HEK293T (cell line): ENCODE data around the gene CUEDC1.

Experiments
- BHLHE40 ChIP-seq: fragments of 450-650 bp; IDR thresholded peaks from 2 replicates; pipeline ENCODE4 v1.6.1; 2016; ENCODE audit warnings: mild to moderate bottlenecking, moderate library complexity, borderline replicate concordance
- FOXA1 ChIP-seq: fragments of 450-650 bp; IDR thresholded peaks from 2 replicates; pipeline ENCODE4 v1.6.1; 2016; ENCODE audit warnings: mild to moderate bottlenecking
- FOXK2 ChIP-seq: fragments of 450-650 bp; IDR thresholded peaks from 2 replicates; pipeline ENCODE4 v1.6.1; 2016; ENCODE audit warnings: mild to moderate bottlenecking
- TARDBP ChIP-seq: fragments of 450-650 bp; IDR thresholded peaks from 2 replicates; pipeline ENCODE4 v1.6.1; 2016

DNA sequence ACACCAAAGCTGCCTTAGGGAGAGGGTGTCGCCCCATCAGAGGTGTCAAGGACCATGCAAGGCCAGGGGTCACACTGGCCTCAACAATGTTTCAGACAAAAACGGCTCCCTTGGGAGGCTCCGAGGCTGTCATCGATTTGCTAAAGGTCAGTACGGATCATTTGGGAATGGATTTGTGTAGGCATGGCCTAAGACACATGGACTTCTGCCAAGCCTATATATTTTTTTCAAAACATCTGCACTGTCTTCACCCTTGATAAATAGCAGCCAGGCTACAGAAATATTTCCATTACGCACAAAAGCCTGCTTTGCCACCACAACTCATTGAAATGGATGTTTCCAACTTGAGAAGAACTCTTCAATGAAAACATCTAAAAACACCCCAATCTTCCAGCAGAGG is 10.3 kb downstream of the CUEDC1 start:
- TF ChIP-seq BHLHE40 (no peak), FOXK2 (no peak), TARDBP (no peak), FOXA1 (no peak)
